Stimulated activated CD4-positive, alpha-beta T cell treated with anti-CD3 and anti-CD28 coated beads, Interleukin-15, amount 100 ng/mL, for 24 hours (primary cell): ENCODE data around the gene CFAP46.

Experiments used
- DNase-seq: peaks from one replicate; pipeline ENCODE4 v3.0.0-alpha.2; 2020

The CFAP46 gene

DNA sequence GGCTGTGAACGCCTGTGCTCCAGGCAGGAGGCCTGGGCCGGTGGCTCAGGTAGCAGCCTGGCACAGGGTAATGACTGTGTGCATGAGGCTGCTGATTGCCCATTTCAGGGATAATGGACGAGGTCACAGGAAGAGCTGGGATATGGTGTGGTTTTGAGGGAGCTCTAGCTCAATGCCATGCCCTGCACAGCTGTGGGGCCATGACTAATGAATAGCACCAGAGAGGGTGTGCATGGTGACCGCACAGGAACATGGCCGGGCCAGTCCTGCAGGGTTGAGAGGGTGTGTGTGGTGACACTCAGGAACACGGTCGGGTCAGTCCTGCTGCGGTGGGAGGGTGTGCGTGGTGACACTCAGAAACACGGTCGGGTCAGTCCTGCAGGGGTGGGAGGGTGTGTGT is 178.3 kb downstream of the CFAP46 start:
- DNase-seq, result no peak

DNA sequence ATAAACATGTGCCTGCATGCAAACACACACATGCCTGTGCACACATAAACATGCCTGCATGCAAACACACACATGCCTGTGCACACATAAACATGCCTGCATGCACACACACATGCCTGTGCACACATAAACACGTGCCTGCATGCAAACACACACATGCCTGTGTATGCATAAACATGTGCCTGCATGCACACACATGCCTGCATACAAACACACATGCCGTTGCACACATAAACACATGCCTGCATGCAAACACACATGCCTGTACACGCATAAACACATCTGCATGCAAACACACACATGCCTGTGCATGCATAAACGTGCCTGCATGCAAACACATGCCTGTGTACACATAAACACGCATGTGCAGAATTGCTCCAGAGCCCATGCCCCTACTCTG is 178.8 kb downstream of the CFAP46 start:
- no peak for DNase-seq

DNA sequence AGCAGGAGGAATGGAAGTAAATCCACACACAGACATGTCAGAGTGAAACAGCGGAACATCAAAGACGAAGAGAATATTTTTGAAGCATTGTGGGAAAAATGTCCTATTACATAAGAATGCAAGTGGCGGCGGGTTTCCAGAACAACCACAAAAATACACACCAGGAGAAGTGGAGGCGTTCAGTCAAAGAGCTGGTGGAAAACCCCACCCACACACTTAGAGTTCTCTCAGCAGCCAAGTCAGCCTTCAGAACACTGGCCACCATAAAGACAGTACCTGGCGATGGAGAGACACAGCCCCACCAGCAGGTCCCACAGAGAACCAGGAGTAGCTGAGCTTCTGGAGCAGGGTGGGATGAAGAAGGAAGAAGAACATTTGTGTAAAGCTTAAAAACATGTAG is 180.1 kb downstream of the CFAP46 start:
- DNase-seq, result peak; percentile 33

DNA sequence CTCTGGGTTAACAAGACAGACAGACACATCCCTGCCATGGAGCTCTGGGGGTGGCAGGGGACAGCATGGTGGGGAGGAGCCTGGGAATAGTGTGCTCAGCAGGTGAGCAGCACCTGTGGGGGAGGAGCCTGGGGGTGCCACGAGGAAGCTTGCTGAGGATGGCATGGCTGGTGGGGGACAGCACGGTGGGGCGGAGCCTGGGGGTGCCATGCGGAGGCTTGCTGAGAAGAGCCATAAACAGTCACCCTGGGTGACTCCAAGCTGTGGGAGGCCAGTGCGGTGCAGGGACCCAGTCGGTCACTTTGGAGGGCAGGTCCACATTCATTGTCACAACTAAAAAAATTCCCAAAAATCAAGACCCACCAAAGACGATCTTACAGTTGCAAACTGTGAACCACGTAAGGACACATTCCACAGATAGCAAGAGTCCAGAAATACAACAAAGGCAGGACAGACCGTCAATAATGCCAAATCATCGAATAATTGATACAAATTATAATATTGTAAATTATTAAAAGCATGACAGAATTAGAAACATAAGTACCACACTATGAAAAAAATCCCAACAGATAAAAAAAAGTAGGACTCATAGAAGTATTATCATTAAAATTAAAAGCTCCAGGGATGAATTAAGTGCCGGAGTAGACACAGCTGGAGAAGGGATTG is 180.8 kb downstream of the CFAP46 start:
- no peak for DNase-seq

DNA sequence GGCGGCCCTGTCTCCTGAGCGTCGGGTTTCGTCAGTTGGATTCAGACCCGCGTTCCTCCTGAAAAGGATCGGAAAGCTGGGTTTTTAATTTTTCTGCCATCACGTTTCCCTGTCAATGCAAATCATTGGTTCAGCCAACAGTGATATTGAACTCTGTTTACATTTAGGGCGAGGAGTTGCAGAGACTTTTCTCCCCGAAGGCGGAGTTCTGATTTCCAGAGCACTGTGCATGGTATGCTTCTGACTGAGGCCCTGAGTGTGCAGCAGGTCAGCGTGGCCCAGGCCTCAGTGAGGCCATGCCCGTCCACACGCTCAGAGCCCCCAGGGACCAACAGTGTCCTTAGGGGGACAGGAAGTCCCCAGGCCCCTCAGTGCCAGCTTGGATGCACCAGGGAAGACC is 183.5 kb downstream of the CFAP46 start:
- no peak for DNase-seq
